ACHN (cell line): ENCODE measurements around the gene CFAP74.

ENCODE experiments used
- DNase-seq: peaks from one replicate; pipeline ENCODE4 v3.0.0-alpha.2; 2015
- in situ Hi-C: cut with HindIII; loops from 2 replicates; pipeline ENCODE4 v1.10.0; 2017; ENCODE audit warnings: low sequenced_read_pairs, low pct_ligation_motif_present, low pct_unique_long_range_greater_than_20kb

The CFAP74 gene

GRCh38 chr1:1879942-1880341, 123.6 kb downstream of the CFAP74 start:
- DNase-seq = no peak
- in situ Hi-C loops = loop anchor here (10.0 kb wide), 1 partner anchor 55 kb away; no protein-coding TSS in a partner anchor

GRCh38 chr1:1877865-1878436, 125.6 kb downstream of the CFAP74 start:
- DNase-seq = no peak
- in situ Hi-C loops = no loop called here

- no peak for DNase-seq
- in situ Hi-C loops = no loop called here
Observed at GRCh38 chr1:1876335-1876930, 127.2 kb downstream of the CFAP74 start.

GRCh38 chr1:1875932-1876331, 127.7 kb downstream of the CFAP74 start:
- no peak for DNase-seq
- in situ Hi-C loops = no loop called here

GRCh38 chr1:1874901-1875300, 128.7 kb downstream of the CFAP74 start:
- in situ Hi-C loops = no loop called here

GRCh38 chr1:1873186-1873585, 130.4 kb downstream of the CFAP74 start:
- no peak for DNase-seq
- in situ Hi-C loops = no loop called here

More at GRCh38 chr1:1874901-1875300, 128.7 kb downstream of the CFAP74 start:
- no peak for DNase-seq

GRCh38 chr1:1872329-1872994, 131.1 kb downstream of the CFAP74 start:
- DNase-seq = no peak
- in situ Hi-C loops = no loop called here
